GM18861 (cell line): ENCODE data around the gene TMED4.
"Not testable (repeated sequence)": the region's sequence is repeated elsewhere in the genome, so short reads cannot be mapped to it uniquely, and the experiment has no call there.

Experiments
- ATAC-seq: cut with Tn5 transposase; IDR thresholded peaks from one replicate; pipeline ENCODE4 v1.9.1; 2021; ENCODE audit not compliant: unreplicated experiment

The TMED4 gene

GRCh38 chr7:44607141-44608068 is 25.4 kb upstream of the TMED4 start:
- ATAC-seq, result no peak

GRCh38 chr7:44606341-44607140 is 24.5 kb upstream of the TMED4 start, which contains the start of gene OGDH:
OGDH (plus strand) TSS chr7:44606627; CDS start chr7:44624344, 17,717 bp downstream.
- peak; percentile 88 for ATAC-seq

- no peak for ATAC-seq
Measured at GRCh38 chr7:44604941-44605340, 22.9 kb upstream of the TMED4 start.

DNA sequence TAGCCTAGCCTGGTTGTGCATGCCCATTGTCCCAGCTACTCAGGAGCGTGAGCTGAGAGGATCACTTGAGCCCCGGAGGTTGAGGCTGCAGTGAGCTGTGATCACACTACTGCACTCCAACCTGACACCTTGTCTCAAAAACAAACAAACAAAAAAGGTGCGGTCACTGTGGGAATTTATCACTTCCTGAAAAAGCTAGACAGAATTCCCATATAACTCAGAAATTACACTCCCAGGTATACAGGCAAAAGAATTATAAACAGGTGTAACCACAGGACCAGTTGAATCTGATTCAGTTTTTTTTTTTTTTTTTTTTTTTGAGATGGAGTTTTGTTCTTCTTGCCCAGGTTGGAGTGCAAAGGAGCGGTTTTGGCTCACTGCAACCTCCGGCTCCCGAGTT is 21.2 kb upstream of the TMED4 start:
- no peak for ATAC-seq

DNA sequence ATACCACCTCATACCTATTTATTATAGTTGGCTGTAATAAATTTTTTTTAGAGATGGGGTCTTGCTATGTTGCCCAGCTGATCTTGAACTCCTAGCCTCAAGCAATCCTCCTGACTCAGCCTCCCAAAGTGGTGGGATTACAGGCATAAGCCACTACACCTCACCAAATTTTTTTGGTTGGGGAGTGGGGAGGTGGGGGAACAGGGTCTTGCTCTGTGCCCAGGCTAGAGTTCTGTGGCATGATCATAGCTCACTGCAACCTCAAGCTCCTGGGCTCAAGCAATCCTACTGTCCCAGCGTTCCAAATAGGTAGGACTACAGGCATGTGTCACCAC is 20.5 kb upstream of the TMED4 start:
- ATAC-seq, result no peak

DNA sequence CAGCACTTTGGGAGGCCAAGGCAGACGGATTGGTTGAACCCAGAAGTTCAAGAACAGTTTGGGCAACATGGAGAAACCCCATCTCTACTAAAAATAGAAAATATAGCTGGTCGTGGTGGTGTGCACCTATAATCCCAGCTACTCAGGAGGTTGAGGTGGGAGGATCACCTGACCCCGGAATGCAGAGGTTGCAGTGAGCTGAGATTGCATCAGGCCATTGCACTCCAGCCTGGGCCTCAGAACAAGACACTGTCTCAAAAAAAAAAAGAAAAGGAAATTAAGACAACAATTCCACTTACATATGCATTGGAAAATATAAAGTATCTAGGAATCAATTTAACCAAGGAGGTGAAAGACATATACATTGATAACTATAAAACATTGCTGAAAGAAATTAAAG is 17.2 kb upstream of the TMED4 start:
- ATAC-seq, result no peak

DNA sequence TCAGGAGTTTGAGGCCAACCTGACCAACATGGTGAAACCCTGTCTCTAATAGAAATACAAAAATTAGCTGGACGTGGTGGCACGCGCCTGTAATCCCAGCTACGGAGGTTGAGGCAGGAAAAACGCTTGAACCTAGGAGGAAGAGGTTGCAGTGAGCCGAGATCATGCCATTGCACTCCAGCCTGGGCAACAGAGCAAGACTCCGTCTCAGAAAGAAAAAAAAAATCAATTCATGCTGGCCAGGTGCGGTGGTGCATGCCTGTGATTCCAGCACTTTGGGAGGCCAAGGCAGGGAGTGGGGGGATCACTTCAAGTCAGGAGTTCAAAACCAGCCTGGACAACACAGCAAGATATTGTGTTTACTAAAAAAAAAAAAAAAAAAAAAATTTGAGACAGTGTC is 15.2 kb upstream of the TMED4 start:
- not testable (repeated sequence) for ATAC-seq

DNA sequence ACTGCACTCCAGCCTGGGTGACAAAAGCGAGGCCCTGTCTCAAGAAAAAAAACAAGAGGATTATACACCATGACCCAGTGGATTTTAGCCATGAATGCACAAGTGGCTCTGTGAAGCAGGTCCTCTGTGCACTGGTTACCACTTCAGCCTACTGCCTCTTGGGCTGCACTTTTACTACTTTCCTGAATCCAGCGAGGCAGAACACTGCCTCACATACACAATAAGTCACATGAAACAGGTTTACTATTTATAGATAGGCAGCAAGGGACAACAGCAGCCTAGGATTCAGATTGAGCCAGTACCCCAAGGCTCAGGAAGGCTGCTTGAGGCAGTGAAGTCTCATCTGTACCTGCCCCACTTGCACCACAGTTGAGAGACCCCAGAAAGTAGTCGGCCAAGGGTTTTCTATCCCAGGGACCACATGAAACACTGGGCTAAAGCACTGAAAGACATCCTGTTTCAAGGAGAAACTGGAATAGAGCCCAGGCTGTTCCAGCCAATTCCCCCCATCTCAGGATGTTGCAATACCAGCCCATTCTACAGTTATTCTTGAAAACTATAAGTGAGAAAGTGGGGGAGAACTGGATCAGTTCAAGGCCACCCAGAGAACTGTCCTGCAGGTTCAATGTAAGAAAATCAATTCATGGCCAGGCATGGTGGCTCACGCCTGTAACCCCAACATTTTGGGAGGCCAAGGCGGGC is 14.1 kb upstream of the TMED4 start:
- no peak for ATAC-seq

DNA sequence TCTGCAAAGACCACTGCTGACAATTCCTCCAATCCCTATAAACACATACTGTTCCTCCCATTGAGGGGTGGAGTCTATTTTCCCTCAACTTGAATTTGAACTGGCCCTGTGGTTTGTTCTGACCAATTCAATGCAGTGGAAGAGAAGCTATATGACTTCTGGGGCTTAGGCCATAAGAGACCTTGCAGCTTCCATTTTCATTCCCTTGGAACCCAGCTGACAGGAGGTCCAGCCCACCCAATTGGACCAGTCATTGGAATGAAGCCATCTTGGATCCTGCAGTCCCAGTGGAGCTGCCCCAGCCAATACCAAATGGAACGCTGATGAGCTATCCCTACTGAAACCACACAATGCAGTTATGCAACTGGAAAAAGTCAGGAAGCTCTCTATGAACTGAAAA is 8.9 kb upstream of the TMED4 start:
- ATAC-seq, result no peak

DNA sequence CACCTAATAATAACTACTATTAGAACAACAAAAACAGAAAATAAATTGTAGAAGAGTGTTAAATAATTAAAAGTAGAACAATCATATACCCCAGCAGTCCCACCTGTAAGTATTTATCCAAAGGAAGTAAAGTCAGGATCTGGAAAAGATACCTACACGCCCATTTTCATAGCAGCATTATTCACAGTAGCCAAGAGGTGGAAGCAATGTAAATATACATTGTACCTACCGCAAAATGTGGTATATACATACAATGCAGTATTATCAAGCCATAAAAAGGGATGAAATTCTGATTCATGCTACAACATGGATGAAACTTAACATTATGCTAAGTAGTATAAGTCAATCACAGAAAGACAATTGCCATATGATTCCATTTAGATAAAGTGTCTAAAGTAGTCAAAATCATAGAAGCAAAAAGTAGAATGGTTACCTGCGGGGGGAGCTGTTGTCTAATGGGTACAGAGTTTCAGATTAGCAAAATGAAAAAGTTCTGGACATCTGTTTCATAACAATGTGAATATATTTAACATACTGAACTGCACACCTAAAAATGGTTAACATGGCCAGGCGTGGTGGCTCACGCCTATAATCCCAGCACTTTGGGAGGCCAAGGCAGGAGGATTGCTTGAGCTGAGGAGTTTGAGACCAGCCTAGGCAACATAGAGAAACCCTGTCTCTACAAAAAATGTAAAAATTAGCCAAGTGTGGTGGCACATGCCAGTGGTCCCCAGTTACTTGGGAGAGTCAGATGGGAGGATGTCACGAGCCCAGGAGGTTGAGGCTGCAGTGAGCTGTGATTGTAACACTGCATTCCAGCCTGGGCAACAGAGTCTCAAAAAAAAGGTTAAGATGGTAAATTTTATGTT is 6.0 kb upstream of the TMED4 start:
- ATAC-seq, result no peak

DNA sequence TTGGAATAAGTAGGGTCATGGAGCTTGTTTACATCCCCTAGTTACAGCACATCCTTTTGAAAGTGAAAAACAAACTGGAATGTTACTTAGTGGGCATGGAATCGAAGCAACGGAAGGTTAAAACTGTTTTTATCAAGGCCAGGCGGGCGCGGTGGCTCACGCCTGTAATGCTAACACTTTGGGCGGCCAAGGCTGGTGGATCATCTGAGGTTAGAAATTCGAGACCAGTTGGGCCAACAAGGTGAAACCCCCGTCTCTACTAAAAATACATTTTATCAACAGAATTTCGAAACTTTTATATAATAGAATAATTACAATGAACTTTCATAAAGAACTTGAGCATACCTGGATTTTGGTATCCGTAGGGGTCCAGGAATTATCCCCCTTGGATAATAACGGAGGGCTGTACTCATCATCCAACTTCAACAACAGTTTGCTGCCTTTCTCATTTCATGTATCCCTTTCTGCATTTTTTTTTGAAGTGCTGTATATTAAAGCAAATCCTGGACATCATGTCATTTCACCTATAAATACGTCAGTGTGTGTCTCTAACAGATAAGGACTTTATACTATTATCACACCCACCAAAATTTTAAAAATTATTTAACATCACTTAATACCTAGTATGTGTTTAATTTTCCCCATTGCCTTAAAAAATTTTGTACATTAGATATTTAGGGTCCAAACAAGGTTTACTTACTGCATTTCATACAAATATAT is 1.3 kb upstream of the TMED4 start:
- ATAC-seq, result no peak

- ATAC-seq, result peak; percentile 21
Measured at GRCh38 chr7:44580945-44581878, 819 bp downstream of the TMED4 start.

GRCh38 chr7:44576228-44576627 is 5.8 kb downstream of the TMED4 start:
- no peak for ATAC-seq

- no peak for ATAC-seq
Measured at GRCh38 chr7:44575054-44575453, 7.0 kb downstream of the TMED4 start.

DNA sequence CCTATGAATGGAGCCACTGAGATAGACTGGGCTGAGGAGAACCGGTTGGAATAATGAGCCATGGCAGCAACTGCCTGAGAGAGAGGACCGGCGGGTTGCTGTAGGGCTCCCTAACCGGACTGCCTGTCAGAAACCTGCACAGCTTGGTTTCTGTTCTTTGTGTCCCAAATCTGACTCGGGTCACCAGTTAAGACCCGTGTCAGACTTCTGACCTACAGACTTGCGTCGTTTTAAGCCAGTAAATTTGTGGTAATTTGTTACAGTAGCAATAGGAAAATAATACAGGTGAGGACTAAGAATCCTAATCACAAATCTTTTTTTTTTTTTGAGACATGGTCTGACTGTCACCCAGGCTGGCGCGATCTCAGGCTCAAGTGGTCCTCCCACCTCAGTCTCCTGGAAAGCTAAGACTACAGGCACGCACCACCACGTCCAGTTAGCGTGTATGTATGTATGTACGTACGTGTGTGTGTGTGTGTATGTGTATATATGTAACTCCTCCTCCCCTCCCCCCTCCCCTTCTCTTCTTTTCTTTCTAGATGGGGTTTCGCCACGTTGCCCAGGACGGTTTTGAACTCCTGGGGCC is 7.7 kb downstream of the TMED4 start:
- no peak for ATAC-seq

- ATAC-seq, result peak; percentile 93
Measured at GRCh38 chr7:44573464-44574286, 8.4 kb downstream of the TMED4 start, which contains the start of gene DDX56. DDX56 (minus strand) TSS chr7:44573908; CDS start chr7:44573895, 13 bp downstream.

DNA sequence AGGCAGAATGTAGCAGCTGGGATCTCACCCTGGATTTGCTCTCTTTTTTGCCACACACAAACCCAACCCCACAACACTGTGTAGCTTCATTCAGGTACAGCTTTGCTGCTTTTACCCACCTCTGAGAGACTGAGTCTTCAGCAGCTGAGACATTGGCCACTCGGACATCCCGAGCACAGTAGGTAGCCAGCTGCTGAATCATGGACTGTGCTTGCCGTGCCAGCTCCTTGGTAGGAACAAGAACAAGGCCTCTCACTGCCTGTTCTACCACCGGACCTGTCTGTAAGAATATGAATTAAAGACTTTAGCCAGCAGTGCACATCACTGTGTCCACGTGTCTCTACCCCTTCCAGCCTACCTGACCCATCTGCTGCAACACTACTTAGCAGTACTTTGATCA is 9.3 kb downstream of the TMED4 start:
- ATAC-seq, result no peak
